ENCODE results near the gene MAL.
"Not testable (repeated sequence)": the region's sequence is repeated elsewhere in the genome, so short reads cannot be mapped to it uniquely, and the experiment has no call there.

Gene MAL

GRCh38 chr2:95098273-95098672 lies 72.8 kb downstream of the MAL start:
- DNase-seq (ENCODE audit: low read depth, low spot score): not testable (repeated sequence)

DNA sequence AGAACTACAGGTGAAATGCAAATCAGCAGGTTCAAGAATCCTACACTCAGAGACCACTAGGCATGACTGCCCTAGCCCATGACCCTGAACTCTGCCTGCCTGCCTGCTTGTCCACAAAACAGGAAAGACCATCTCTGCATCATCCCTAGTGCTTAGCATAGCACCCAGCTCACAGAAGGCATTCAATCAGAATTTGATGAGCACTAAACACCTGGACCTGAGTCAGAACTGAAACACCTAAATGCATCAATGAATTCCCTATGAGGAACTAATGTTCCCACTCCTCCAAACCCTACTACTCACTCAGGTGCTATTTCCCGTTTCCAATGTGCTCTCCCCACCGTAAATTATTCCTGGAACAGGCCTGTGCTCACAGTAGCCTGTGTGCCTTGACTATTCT lies 74.4 kb downstream of the MAL start:
- no peak for DNase-seq (ENCODE audit: low read depth, low spot score)

Data from astrocyte of the hippocampus (primary cell).